H9 (cell line): ENCODE results near the gene ILDR1. TPM values are rescaled to one million over a fixed set of nuclear protein-coding genes. Genes with fewer than 3 reads are reported as not detected.

Experiments used
- DNase-seq: peaks from one replicate; pipeline ENCODE4 v3.0.0-alpha.2; 2017
- H2AFZ ChIP-seq: one replicate; pipeline ENCODE4 v1.6.1; 2013; ENCODE audit warnings: mild to moderate bottlenecking, low read length, control low read depth, moderate library complexity
- H2AK5ac ChIP-seq: 2 replicates; pipeline ENCODE4 v1.6.1; 2013; ENCODE audit warnings: low read length, control low read depth, mixed read lengths; ENCODE audit not compliant: insufficient read length
- H2BK120ac ChIP-seq: one replicate; pipeline ENCODE4 v1.6.1; 2013; ENCODE audit warnings: low read depth, mild to moderate bottlenecking, low read length, control low read depth, inconsistent platforms; ENCODE audit not compliant: poor library complexity, severe bottlenecking
- H2BK12ac ChIP-seq: 2 replicates; pipeline ENCODE4 v1.6.1; 2013; ENCODE audit warnings: low read length, control low read depth, mixed read lengths, low read depth; ENCODE audit not compliant: insufficient read length
- H2BK15ac ChIP-seq: 2 replicates; pipeline ENCODE4 v1.6.1; 2013; ENCODE audit warnings: low read depth, low read length, control low read depth
- H2BK20ac ChIP-seq: one replicate; pipeline ENCODE4 v1.6.1; 2013; ENCODE audit warnings: low read depth, mild to moderate bottlenecking, low read length, control low read depth, inconsistent platforms; ENCODE audit not compliant: poor library complexity, severe bottlenecking
- H2BK5ac ChIP-seq: 2 replicates; pipeline ENCODE4 v1.6.1; 2013; ENCODE audit warnings: low read length, control low read depth, mixed read lengths; ENCODE audit not compliant: insufficient read length
- H3K14ac ChIP-seq: 2 replicates; pipeline ENCODE4 v1.6.1; 2013; ENCODE audit warnings: low read length, control low read depth; ENCODE audit not compliant: insufficient read depth
- H3K18ac ChIP-seq: 2 replicates; pipeline ENCODE4 v1.6.1; 2013; ENCODE audit warnings: low read depth, mild to moderate bottlenecking, mixed read lengths, low read length, control low read depth; ENCODE audit not compliant: insufficient read length
- H3K23ac ChIP-seq: 2 replicates; pipeline ENCODE4 v1.6.1; 2013; ENCODE audit warnings: low read length, control low read depth, mixed read lengths, low read depth; ENCODE audit not compliant: insufficient read length
- H3K23me2 ChIP-seq: 2 replicates; pipeline ENCODE4 v1.6.1; 2013; ENCODE audit warnings: low read depth, mild to moderate bottlenecking, mixed read lengths, low read length, control low read depth; ENCODE audit not compliant: insufficient read length, poor library complexity, severe bottlenecking
- H3K27ac ChIP-seq: 2 replicates; pipeline ENCODE4 v1.5.1; 2013; ENCODE audit warnings: low read length, control low read depth, mixed read lengths, low read depth; ENCODE audit not compliant: insufficient read length
- H3K27me3 ChIP-seq: 2 replicates; pipeline ENCODE4 v1.6.1; 2013; ENCODE audit warnings: low read length, control low read depth, inconsistent platforms; ENCODE audit not compliant: insufficient read depth
- H3K4ac ChIP-seq: 2 replicates; pipeline ENCODE4 v1.6.1; 2013; ENCODE audit warnings: low read depth, mild to moderate bottlenecking, control low read depth, inconsistent platforms, low read length, moderate library complexity
- H3K4me1 ChIP-seq: 2 replicates; pipeline ENCODE4 v1.6.1; 2013; ENCODE audit warnings: low read length, control low read depth, inconsistent platforms; ENCODE audit not compliant: insufficient read depth
- H3K4me2 ChIP-seq: 2 replicates; pipeline ENCODE4 v1.6.1; 2013; ENCODE audit warnings: low read length, control low read depth, mixed read lengths; ENCODE audit not compliant: insufficient read length, insufficient read depth
- H3K56ac ChIP-seq: 2 replicates; pipeline ENCODE4 v1.6.1; 2013; ENCODE audit warnings: low read depth, mild to moderate bottlenecking, mixed read lengths, low read length, control low read depth; ENCODE audit not compliant: insufficient read length
- H3K79me1 ChIP-seq: 2 replicates; pipeline ENCODE4 v1.6.1; 2013; ENCODE audit warnings: low read depth, mild to moderate bottlenecking, moderate library complexity, low read length, control low read depth, inconsistent platforms; ENCODE audit not compliant: insufficient read depth, poor library complexity, severe bottlenecking
- H3K79me2 ChIP-seq: 2 replicates; pipeline ENCODE4 v1.6.1; 2013; ENCODE audit warnings: low read length, control low read depth, inconsistent platforms; ENCODE audit not compliant: insufficient read depth
- H3K9ac ChIP-seq: 2 replicates; pipeline ENCODE4 v1.6.1; 2013; ENCODE audit warnings: low read length, control low read depth, mixed read lengths; ENCODE audit not compliant: insufficient read length; ENCODE audit errors: extremely low read depth
- H3K9me3 ChIP-seq: one replicate; pipeline ENCODE4 v1.6.1; 2013; ENCODE audit warnings: low read depth, low read length, inconsistent platforms; ENCODE audit not compliant: control insufficient read depth
- H3T11ph ChIP-seq: one replicate; pipeline ENCODE4 v1.6.1; 2013; ENCODE audit warnings: mild to moderate bottlenecking, low read length, control low read depth, inconsistent platforms
- H4K20me1 ChIP-seq: one replicate; pipeline ENCODE4 v1.6.1; 2013; ENCODE audit not compliant: control insufficient read depth, insufficient read length, insufficient read depth
- H4K5ac ChIP-seq: 2 replicates; pipeline ENCODE4 v1.6.1; 2013; ENCODE audit warnings: low read depth, mild to moderate bottlenecking, mixed read lengths, low read length, control low read depth; ENCODE audit not compliant: insufficient read length
- H4K8ac ChIP-seq: replicated peaks from 2 replicates; pipeline ENCODE4 v1.6.1; 2013; ENCODE audit warnings: low read length, control low read depth, mixed read lengths, low read depth; ENCODE audit not compliant: insufficient read length
- H4K91ac ChIP-seq: 2 replicates; pipeline ENCODE4 v1.6.1; 2013; ENCODE audit warnings: low read depth, mild to moderate bottlenecking, moderate library complexity, mixed read lengths, low read length, control low read depth; ENCODE audit not compliant: insufficient read length
- H3K27ac Mint-ChIP-seq, 3 experiments: 2 replicates in 2 of 3; 3 replicates in 1 of 3; pipeline ENCODE4 v1.8.0; 2020 to 2021; ENCODE audit warnings: mixed read lengths in 3 of 3, mild to moderate bottlenecking in 1 of 3, moderate library complexity in 1 of 3
- H3K27me3 Mint-ChIP-seq: 2 replicates; pipeline ENCODE4 v1.8.0; 2021; ENCODE audit warnings: low read depth, mild to moderate bottlenecking, moderate library complexity, mixed read lengths
- H3K36me3 Mint-ChIP-seq, 3 experiments: 2 replicates in 2 of 3; 3 replicates in 1 of 3; pipeline ENCODE4 v1.8.0; 2020 to 2021; ENCODE audit warnings: low read depth in 3 of 3, mixed read lengths in 3 of 3; ENCODE audit not compliant: insufficient read depth in 1 of 3
- H3K4me1 Mint-ChIP-seq, 2 experiments: 2 replicates each; pipeline ENCODE4 v1.8.0; 2020; ENCODE audit warnings: mixed read lengths in 2 of 2
- H3K4me3 Mint-ChIP-seq, 2 experiments: 2 replicates in 1 of 2; 3 replicates in 1 of 2; pipeline ENCODE4 v1.8.0; 2020 to 2021; ENCODE audit warnings: mild to moderate bottlenecking in 2 of 2, mixed read lengths in 2 of 2, moderate library complexity in 1 of 2
- H3K9me3 Mint-ChIP-seq, 2 experiments: 2 replicates in 1 of 2; 3 replicates in 1 of 2; pipeline ENCODE4 v1.8.0; 2020; ENCODE audit warnings: mild to moderate bottlenecking in 2 of 2, mixed read lengths in 2 of 2, moderate library complexity in 1 of 2
- WGBS: extraction: QIAGEN DNeasy Blood & Tissue Kit; methylation state at CpG from one replicate; pipeline ENCODE4 v1.1.7; 2013; ENCODE audit warnings: missing lambda C conversion rate, low lambda C conversion rate, mixed read lengths; ENCODE audit not compliant: insufficient read length; ENCODE audit errors: extremely low coverage; 5-methylcytosine and 5-hydroxymethylcytosine counted together
- total RNA-seq: library from RNA; stranded (reverse); gene quantifications from 2 replicates; pipeline ENCODE4 v1.2.1, GENCODE V29; 2021
- TF ChIP-seq, protein P1 (sequence below): fragments of 200-600 bp; sonication (generic); conservative IDR thresholded peaks from 3 replicates; pipeline ENCODE4 v1.8.0; 2021; ENCODE audit warnings: antibody characterized with exemption, mild to moderate bottlenecking

ILDR1 gene
- total RNA-seq, 1 experiment from 2014 or later, result 0.68 TPM

DNA sequence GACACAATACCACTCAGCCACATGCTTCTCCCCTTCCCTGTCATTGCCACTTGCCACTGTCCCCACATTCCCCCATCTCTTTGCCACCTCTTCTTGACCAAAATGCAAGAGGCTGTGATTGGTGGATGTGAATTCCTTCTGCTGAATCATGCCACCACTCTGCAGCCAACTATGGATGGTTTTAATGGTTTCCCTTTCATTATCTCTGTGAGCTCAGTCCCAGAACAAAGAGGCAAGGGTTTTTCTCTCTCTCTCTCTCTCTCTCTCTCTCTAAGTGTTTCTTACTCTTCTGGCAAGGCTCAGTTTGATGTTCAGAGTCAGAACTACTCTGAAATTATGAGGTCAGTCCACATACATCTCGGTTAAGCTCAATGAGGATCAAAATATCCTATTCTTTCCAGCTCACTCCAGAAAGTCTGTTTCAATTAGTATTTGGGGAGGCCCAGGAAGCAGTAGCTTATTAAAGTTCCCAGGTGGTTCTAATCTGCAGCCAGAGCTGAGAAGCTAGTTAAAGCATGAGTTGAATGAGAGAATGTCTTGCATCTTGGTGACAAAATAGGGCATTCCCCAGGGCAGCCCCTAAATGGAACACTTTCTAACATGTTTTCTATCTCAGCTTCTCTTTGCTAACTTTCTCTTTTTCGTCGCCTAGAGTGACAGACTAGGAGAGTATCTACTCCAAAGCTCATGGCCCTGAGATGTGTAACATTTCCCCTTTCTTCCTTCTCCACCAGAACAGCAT, 8.5 kb upstream of the ILDR1 start:
- H3K9ac ChIP-seq, result no peak overlapping the region
- no peaks in the 10 kb centered on the region for H3K79me1 ChIP-seq
- H3K23me2 ChIP-seq, result no peaks in the 10 kb centered on the region
- no peak overlapping the region for H2BK15ac ChIP-seq
- H3K4me1 Mint-ChIP-seq, result peaks cover 4 to 8% of the 10 kb centered on the region in 2 experiments
- TF ChIP-seq, protein P1, sequence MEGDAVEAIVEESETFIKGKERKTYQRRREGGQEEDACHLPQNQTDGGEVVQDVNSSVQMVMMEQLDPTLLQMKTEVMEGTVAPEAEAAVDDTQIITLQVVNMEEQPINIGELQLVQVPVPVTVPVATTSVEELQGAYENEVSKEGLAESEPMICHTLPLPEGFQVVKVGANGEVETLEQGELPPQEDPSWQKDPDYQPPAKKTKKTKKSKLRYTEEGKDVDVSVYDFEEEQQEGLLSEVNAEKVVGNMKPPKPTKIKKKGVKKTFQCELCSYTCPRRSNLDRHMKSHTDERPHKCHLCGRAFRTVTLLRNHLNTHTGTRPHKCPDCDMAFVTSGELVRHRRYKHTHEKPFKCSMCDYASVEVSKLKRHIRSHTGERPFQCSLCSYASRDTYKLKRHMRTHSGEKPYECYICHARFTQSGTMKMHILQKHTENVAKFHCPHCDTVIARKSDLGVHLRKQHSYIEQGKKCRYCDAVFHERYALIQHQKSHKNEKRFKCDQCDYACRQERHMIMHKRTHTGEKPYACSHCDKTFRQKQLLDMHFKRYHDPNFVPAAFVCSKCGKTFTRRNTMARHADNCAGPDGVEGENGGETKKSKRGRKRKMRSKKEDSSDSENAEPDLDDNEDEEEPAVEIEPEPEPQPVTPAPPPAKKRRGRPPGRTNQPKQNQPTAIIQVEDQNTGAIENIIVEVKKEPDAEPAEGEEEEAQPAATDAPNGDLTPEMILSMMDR, result no peak
- H3T11ph ChIP-seq, result no peak overlapping the region
- no peaks in the 10 kb centered on the region for H3K79me2 ChIP-seq
- H4K91ac ChIP-seq, result no peak overlapping the region
- peaks cover 2 to 3% (median 3%) of the 10 kb centered on the region in 3 experiments; a peak in 6 of 7 replicates for H3K36me3 Mint-ChIP-seq
- no peak overlapping the region for H3K27ac ChIP-seq
- H2BK12ac ChIP-seq, result no peak overlapping the region
- no peaks in the 10 kb centered on the region for H3K27me3 ChIP-seq
- H4K5ac ChIP-seq, result no peak overlapping the region
- no peak overlapping the region for H2AFZ ChIP-seq
- H3K4me2 ChIP-seq, result no peak overlapping the region
- H3K27ac Mint-ChIP-seq, result no peak overlapping the region; a peak in 1 of 7 replicates
- no peak overlapping the region for H3K4me3 Mint-ChIP-seq
- H3K4me1 ChIP-seq, result no peaks in the 10 kb centered on the region
- no peak for DNase-seq
- no peak overlapping the region for H3K56ac ChIP-seq
- H4K8ac ChIP-seq, result no peak overlapping the region
- H3K4ac ChIP-seq, result no peak overlapping the region
- H3K14ac ChIP-seq, result no peak overlapping the region
- no peak overlapping the region for H2AK5ac ChIP-seq
- peaks cover 9 to 10% of the 10 kb centered on the region in 2 experiments for H3K9me3 Mint-ChIP-seq
- H3K27me3 Mint-ChIP-seq, result no peaks in the 10 kb centered on the region
- no peak overlapping the region for H3K23ac ChIP-seq
- no CpG with 5 or more reads among the region's 3 CpGs for WGBS
- no peaks in the 10 kb centered on the region for H3K9me3 ChIP-seq
- H3K18ac ChIP-seq, result no peak overlapping the region
- H2BK20ac ChIP-seq, result no peak overlapping the region
- no peak overlapping the region for H2BK5ac ChIP-seq
- H4K20me1 ChIP-seq, result no peaks in the 10 kb centered on the region
- H2BK120ac ChIP-seq, result no peak overlapping the region
